H1 (cell line): ENCODE data around the gene ATCAY. TPM values are rescaled to one million over a fixed set of nuclear protein-coding genes. Genes with fewer than 3 reads are reported as not detected.
A peak's percentile ranks its signal among the peaks of the same experiment; 100 is the strongest.

Experiments used
- CTCF ChIA-PET: fragments of 300-600 bp; sonication (Branson Sonifier 250); formaldehyde crosslinking; loops from one replicate; lab custom pipeline; 2021; ENCODE audit not compliant: partially characterized antibody; lab: Charles Lee
- POLR2A ChIA-PET: fragments of 300-600 bp; sonication (Branson Sonifier 250); formaldehyde crosslinking; loops from one replicate; lab custom pipeline; 2021; ENCODE audit warnings: inconsistent platforms; ENCODE audit not compliant: partially characterized antibody; lab: Charles Lee
- DNase-seq, 2 experiments: peaks; one replicate each; pipeline versions ENCODE4 v3.0.0 to v3.0.0-alpha.2; 2010 to 2022; ENCODE audit warnings: low spot score in 2 of 2, low read depth in 1 of 2, mixed read lengths in 1 of 2
- FAIRE-seq: peaks from 2 replicates; lab custom pipeline; 2011; peaks lifted over from hg19 to GRCh38; lab: Jason Lieb, UNC
- H2AFZ ChIP-seq: 2 replicates; pipeline ENCODE4 v1.8.1; 2012; ENCODE audit warnings: low read length, inconsistent platforms
- H2AK5ac ChIP-seq: 2 replicates; pipeline ENCODE4 v1.6.1; 2013; ENCODE audit warnings: low read depth, low read length
- H2BK120ac ChIP-seq: replicated peaks from 2 replicates; pipeline ENCODE3; 2013; ENCODE audit warnings: low read depth, low read length, inconsistent platforms
- H2BK12ac ChIP-seq: 2 replicates; pipeline ENCODE4 v1.6.1; 2013; ENCODE audit warnings: low read depth, low read length
- H2BK15ac ChIP-seq: 2 replicates; pipeline ENCODE4 v1.6.1; 2013; ENCODE audit warnings: low read length
- H2BK20ac ChIP-seq: 2 replicates; pipeline ENCODE4 v1.6.1; 2013; ENCODE audit warnings: low read length
- H2BK5ac ChIP-seq: 2 replicates; pipeline ENCODE4 v1.6.1; 2013; ENCODE audit warnings: low read depth, low read length
- H3K14ac ChIP-seq: 2 replicates; pipeline ENCODE4 v1.6.1; 2013; ENCODE audit warnings: inconsistent platforms; ENCODE audit not compliant: insufficient read length
- H3K18ac ChIP-seq: 2 replicates; pipeline ENCODE4 v1.6.1; 2013; ENCODE audit warnings: low read length; ENCODE audit errors: extremely low read depth
- H3K23ac ChIP-seq: 2 replicates; pipeline ENCODE4 v1.6.1; 2013; ENCODE audit warnings: inconsistent platforms; ENCODE audit not compliant: insufficient read length
- H3K23me2 ChIP-seq: 2 replicates; pipeline ENCODE4 v1.6.1; 2013; ENCODE audit warnings: low read depth, low read length
- H3K27ac ChIP-seq: 2 replicates; pipeline ENCODE4 v1.6.1; 2011; ENCODE audit warnings: low read depth, low read length, inconsistent platforms
- H3K27me3 ChIP-seq, 4 experiments: replicated peaks in 1 of 4; 1 replicate in 1 of 4; 2 replicates in 3 of 4; pipeline versions ENCODE4 v1.6.1 to v1.8.1; 2011 to 2013; ENCODE audit warnings: low read length in 3 of 4, mild to moderate bottlenecking in 3 of 4, inconsistent platforms in 2 of 4, mixed read lengths in 2 of 4, moderate library complexity in 1 of 4; ENCODE audit not compliant: control insufficient read depth in 3 of 4, insufficient read depth in 3 of 4; ENCODE audit errors: extremely low read depth in 1 of 4
- H3K36me3 ChIP-seq, 4 experiments: 2 replicates each; pipeline versions ENCODE4 v1.6.1 to v1.8.1; 2011 to 2013; ENCODE audit warnings: mild to moderate bottlenecking in 4 of 4, low read length in 3 of 4, moderate library complexity in 2 of 4, control low read depth in 1 of 4, inconsistent platforms in 1 of 4; ENCODE audit not compliant: insufficient read depth in 4 of 4, control insufficient read depth in 2 of 4
- H3K4ac ChIP-seq: replicated peaks from 2 replicates; pipeline ENCODE3; 2013; ENCODE audit warnings: low read length, low read depth, mixed read lengths, inconsistent platforms; ENCODE audit not compliant: insufficient read length
- H3K4me1 ChIP-seq, 4 experiments: replicated peaks in 1 of 4; 1 replicate in 1 of 4; 2 replicates in 3 of 4; pipeline versions ENCODE4 v1.6.1 to v1.8.1; 2011 to 2013; ENCODE audit warnings: low read length in 3 of 4, inconsistent platforms in 2 of 4, mixed read lengths in 1 of 4; ENCODE audit not compliant: insufficient read depth in 4 of 4, control insufficient read depth in 3 of 4
- H3K4me2 ChIP-seq, 2 experiments: 2 replicates each; pipeline versions ENCODE4 v1.6.1 to v1.8.1; 2011 to 2013; ENCODE audit warnings: low read depth in 2 of 2, low read length in 2 of 2, control low read depth in 1 of 2, inconsistent platforms in 1 of 2, mild to moderate bottlenecking in 1 of 2; ENCODE audit not compliant: insufficient read depth in 1 of 2
- H3K4me3 ChIP-seq, 4 experiments: fragments of 200-600, 300-600 bp in 1 of 4; sonication (generic), shearing (Covaris generic), sonication (Bioruptor Twin) in 1 of 4; 2 replicates each; pipeline versions ENCODE4 v1.5.1 to v1.8.1; 2011 to 2016; ENCODE audit warnings: low read length in 4 of 4, low read depth in 3 of 4, control low read depth in 2 of 4, inconsistent platforms in 2 of 4, mild to moderate bottlenecking in 2 of 4, mixed read lengths in 1 of 4, moderate library complexity in 1 of 4; ENCODE audit not compliant: insufficient read depth in 2 of 4; ENCODE audit errors: extremely low read depth in 1 of 4
- H3K56ac ChIP-seq: replicated peaks from 2 replicates; pipeline ENCODE3; 2013; ENCODE audit warnings: low read depth, mild to moderate bottlenecking, mixed read lengths, low read length, inconsistent platforms; ENCODE audit not compliant: insufficient read length
- H3K79me1 ChIP-seq: 2 replicates; pipeline ENCODE4 v1.6.1; 2013; ENCODE audit warnings: low read depth, low read length, control low read depth
- H3K79me2 ChIP-seq, 2 experiments: 2 replicates each; pipeline versions ENCODE4 v1.6.1 to v1.8.1; 2012 to 2013; ENCODE audit warnings: low read length in 2 of 2, mild to moderate bottlenecking in 2 of 2, inconsistent platforms in 1 of 2; ENCODE audit not compliant: insufficient read depth in 2 of 2, control insufficient read depth in 1 of 2
- H3K9ac ChIP-seq, 4 experiments: replicated peaks in 1 of 4; 1 replicate in 1 of 4; 2 replicates in 3 of 4; pipeline versions ENCODE4 v1.6.1 to v1.8.1; 2011 to 2013; ENCODE audit warnings: low read depth in 3 of 4, low read length in 3 of 4, control low read depth in 2 of 4, mild to moderate bottlenecking in 2 of 4, moderate library complexity in 2 of 4, inconsistent platforms in 1 of 4; ENCODE audit errors: extremely low read depth in 1 of 4
- H3K9me3 ChIP-seq, 2 experiments: 2 replicates each; pipeline versions ENCODE4 v1.6.1 to v1.8.1; 2012 to 2013; ENCODE audit warnings: mild to moderate bottlenecking in 2 of 2, moderate library complexity in 2 of 2, control low read depth in 1 of 2, inconsistent platforms in 1 of 2, low read depth in 1 of 2, low read length in 1 of 2, mixed read lengths in 1 of 2; ENCODE audit not compliant: insufficient read depth in 2 of 2
- H4K20me1 ChIP-seq, 2 experiments: replicated peaks in 1 of 2; 2 replicates each; pipeline versions ENCODE3 to v1.8.1; 2011 to 2013; ENCODE audit warnings: inconsistent platforms in 2 of 2, low read length in 2 of 2, mild to moderate bottlenecking in 1 of 2; ENCODE audit not compliant: insufficient read depth in 2 of 2, control insufficient read depth in 1 of 2
- H4K5ac ChIP-seq: 2 replicates; pipeline ENCODE4 v1.6.1; 2013; ENCODE audit warnings: low read length, low read depth, mixed read lengths, inconsistent platforms; ENCODE audit not compliant: insufficient read length
- H4K8ac ChIP-seq: 2 replicates; pipeline ENCODE4 v1.8.0; 2013; ENCODE audit warnings: mild to moderate bottlenecking, moderate library complexity, low read length, inconsistent platforms; ENCODE audit not compliant: insufficient read depth; ENCODE audit errors: extremely low read depth
- H4K91ac ChIP-seq: replicated peaks from 2 replicates; pipeline ENCODE3; 2013; ENCODE audit warnings: low read length, mixed read lengths, inconsistent platforms; ENCODE audit not compliant: insufficient read length
- JUN ChIP-seq: IDR thresholded peaks from 2 replicates; pipeline ENCODE4 v1.6.1; 2011; ENCODE audit warnings: low read depth, mild to moderate bottlenecking, improper control_type of control experiment, low read length
- TAF1 ChIP-seq: IDR thresholded peaks from 2 replicates; pipeline ENCODE4 v1.6.1; 2011; ENCODE audit warnings: mild to moderate bottlenecking, low read depth, low read length
- TEAD4 ChIP-seq: IDR thresholded peaks from 2 replicates; pipeline ENCODE4 v1.6.1; 2012; ENCODE audit warnings: low read depth, low read length, inconsistent platforms, mixed read lengths
- WGBS, 2 experiments: shearing (Covaris generic) in 1 of 2; methylation state at CpG; one replicate each; pipeline versions ENCODE4 v1.1.6 to v1.1.7; 2013 to 2015; ENCODE audit warnings: low lambda C conversion rate in 2 of 2, mixed read lengths in 2 of 2, inconsistent platforms in 1 of 2, low coverage in 1 of 2, missing lambda C conversion rate in 1 of 2; ENCODE audit not compliant: insufficient replicate concordance in 2 of 2, insufficient coverage in 1 of 2, insufficient read length in 1 of 2; ENCODE audit errors: extremely low coverage in 1 of 2, missing lambda C conversion rate in 1 of 2; 5-methylcytosine and 5-hydroxymethylcytosine counted together
- polyA plus RNA-seq, 7 experiments: library from polyadenylated mRNA; depleted of rRNA in 3 of 7; stranded (reverse) in 5 of 7; unstranded in 2 of 7; fragments of >200 nt in 5 of 7; fragments of 200-250 nt in 2 of 7; gene quantifications; 1 replicate in 5 of 7; 2 replicates in 1 of 7; 4 replicates in 1 of 7; pipeline versions ENCODE4 v1.2.1 to v1.2.3, GENCODE V29; 2011 to 2013; ENCODE audit warnings: missing spikeins in 2 of 7, mixed read lengths in 2 of 7
- total RNA-seq: library from RNA; stranded (reverse); fragmentation: NEBNext Ultra II Directional; extraction: Animal tissue kit (Norgen Biotek cat#: 25700); gene quantifications from 2 replicates; pipeline ENCODE4 v1.2.1, GENCODE V29; 2021

Gene ATCAY
- total and polyA plus RNA-seq, 2 of the 8 experiments (the other 6 are each of a cell fraction or from before 2014, with no cell fraction given) = 24.4 to 33.8 TPM

DNA sequence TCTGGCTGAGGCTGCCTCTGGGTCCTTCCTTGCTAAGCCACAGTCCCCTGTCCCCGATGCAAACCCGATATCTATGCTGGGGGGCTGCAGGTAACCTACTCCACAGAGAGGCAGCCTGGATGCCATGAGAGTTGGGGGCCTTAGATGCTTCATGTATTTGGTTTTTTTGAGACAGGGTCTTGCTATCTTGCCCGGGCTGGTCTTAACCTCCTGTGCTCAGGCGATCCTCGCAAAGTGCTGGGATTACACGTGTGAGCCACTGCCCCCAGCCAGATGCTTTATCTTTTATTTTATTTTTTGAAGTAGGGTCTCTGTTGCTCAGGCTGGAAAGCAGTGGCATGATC, 1.5 kb downstream of the ATCAY start:
- Histone ChIP-seq H4K8ac (no peak overlapping the region), H2AFZ (no peak overlapping the region), H2AK5ac (no peak overlapping the region), H2BK12ac (peak overlapping the region; percentile 33; the same call in 1 of the 2 replicates), H4K20me1 (no peaks in the 10 kb centered on the region), H2BK5ac (no peak overlapping the region), H3K27ac (no peak overlapping the region), H4K91ac (no peak overlapping the region), H3K79me1 (peaks cover 7% of the 10 kb centered on the region), H2BK20ac (no peak overlapping the region), H3K56ac (no peak overlapping the region), H3K9me3 (no peaks in the 10 kb centered on the region), H3K4ac (no peak overlapping the region), H3K14ac (no peak overlapping the region), H3K9ac (peak overlapping the region in 2 of 4 experiments; percentile 17 to 73; a peak in 3 of 7 replicates), H3K36me3 (peaks cover 2 to 10% (median 5%) of the 10 kb centered on the region in 4 experiments; a peak in 4 of 8 replicates), H3K4me1 (peaks cover 0 to 4% (median 0%) of the 10 kb centered on the region in 4 experiments; a peak in 2 of 7 replicates), H3K4me2 (peak overlapping the region; percentile 96 to 99), H2BK120ac (no peak overlapping the region), H3K79me2 (peaks cover 0 to 2% of the 10 kb centered on the region in 2 experiments; a peak in 1 of 4 replicates), H4K5ac (no peak overlapping the region), H3K18ac (no peak overlapping the region), H3K23ac (no peak overlapping the region), H3K23me2 (peaks cover 9% of the 10 kb centered on the region; the same call in 1 of the 2 replicates), H3K4me3 (peak overlapping the region; percentile 58 to 79 (median 69); a peak in 7 of 8 replicates), H3K27me3 (no peaks in the 10 kb centered on the region; a peak in 1 of 7 replicates), H2BK15ac (no peak overlapping the region)
- DNase-seq (no peak), FAIRE-seq (no peak)
- WGBS, 2 experiments = 40% methylated on average over 6 of the region's 6 CpGs; no CpG with 5 or more reads in 1 of the 2 experiments
- ChIA-PET CTCF (no interaction called here), POLR2A (interaction anchor here (1.9 to 2.1 kb wide), 3 partner anchors 87 to 106 kb away, joined by 7 to 19 read pairs (median 15); partner anchors contain the start of gene EEF2)
- TF ChIP-seq TEAD4 (no peak), TAF1 (no peak), JUN (no peak)
